SKM-1 (cell line): ENCODE results near the gene ZC4H2.
"Not testable (repeated sequence)": the region's sequence is repeated elsewhere in the genome, so short reads cannot be mapped to it uniquely, and the experiment has no call there.

ENCODE experiments used
- DNase-seq: peaks from one replicate; lab custom pipeline; 2025; ENCODE audit not compliant: unreplicated experiment; lab: John Stamatoyannopoulos, UW

The ZC4H2 gene, protein sequence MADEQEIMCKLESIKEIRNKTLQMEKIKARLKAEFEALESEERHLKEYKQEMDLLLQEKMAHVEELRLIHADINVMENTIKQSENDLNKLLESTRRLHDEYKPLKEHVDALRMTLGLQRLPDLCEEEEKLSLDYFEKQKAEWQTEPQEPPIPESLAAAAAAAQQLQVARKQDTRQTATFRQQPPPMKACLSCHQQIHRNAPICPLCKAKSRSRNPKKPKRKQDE

DNA sequence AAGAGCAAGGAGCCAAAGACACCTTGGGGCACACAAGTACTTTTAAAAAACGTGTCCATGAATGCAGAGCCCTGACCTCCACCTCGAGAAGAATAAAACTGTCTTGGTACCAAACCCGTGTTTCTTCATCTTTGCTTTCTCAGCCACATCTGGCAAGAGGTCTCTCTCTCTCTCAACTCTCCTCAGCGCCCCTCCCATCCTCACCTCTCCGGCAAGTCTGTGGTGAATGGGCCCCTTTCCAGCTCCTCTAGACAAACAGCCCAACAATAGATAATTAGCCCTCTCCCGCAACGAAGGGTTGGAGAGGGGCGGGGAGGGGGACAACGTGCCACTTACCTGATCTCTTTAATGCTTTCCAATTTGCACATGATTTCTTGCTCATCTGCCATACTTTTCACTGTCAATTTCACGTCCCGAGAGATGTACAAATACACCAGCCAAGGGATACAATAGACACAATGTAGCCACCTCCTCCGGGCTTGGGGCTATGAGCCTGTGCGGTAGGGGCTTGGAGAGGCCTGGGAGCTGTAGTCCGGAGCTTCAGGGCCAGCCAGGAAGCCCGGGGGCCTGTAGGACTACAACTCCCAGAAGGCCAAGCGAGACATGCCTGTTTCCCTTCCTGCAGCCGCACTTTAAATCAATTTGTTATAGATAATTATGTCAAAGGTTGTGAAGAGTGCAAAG is at the start of gene ZC4H2:
TSS of gene ZC4H2 (minus strand) at position 462 of the 684 bp plus-strand sequence. CDS start at position 389, 73 bp downstream.
- peak; percentile 50 for DNase-seq

- DNase-seq: no peak
These were observed 41.2 kb upstream of the ZC4H2 start for GRCh38 chrX:65017451-65017850.

- DNase-seq: no peak
These were observed 38.0 kb upstream of the ZC4H2 start for GRCh38 chrX:65014230-65014629.

DNA sequence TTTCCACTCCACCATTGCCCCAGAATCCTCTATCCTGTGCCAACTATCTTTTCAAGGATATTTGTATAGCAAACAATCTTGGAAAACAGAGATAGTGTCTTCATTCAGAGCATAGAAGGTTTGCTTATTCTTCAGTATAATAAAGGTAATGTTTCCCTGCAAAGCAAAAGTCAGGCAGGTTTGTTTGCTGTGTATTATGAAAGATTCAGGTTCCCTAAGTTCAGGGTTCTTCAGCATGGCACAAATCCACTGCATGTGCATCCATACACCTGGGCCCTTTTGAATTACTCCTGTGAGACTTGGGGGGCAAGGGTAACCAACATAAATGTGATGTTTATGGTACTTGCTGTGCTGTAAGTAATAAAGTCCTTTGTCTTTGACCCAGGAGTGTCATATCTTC is 33.2 kb upstream of the ZC4H2 start:
- DNase-seq: no peak

DNA sequence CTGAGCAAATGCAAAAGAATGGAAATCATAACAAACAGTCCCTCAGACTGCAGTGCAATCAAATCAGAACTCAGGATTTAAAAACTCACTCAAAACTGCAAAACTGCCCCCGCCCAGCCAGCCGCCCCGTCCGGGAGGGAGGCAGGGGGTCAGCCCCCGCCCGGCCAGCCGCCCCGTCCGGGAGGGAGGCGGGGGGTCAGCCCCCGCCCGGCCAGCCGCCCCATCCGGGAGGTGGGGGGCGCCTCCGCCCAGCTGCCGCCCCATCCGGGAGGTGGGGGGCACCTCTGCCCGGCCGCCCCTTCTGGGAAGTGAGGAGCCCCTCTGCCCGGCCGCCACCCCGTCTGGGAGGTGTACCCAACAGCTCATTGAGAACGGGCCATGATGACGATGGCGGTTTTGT is 26.0 kb upstream of the ZC4H2 start:
- not testable (repeated sequence) for DNase-seq

GRCh38 chrX:64996805-64997204 is 20.6 kb upstream of the ZC4H2 start:
- DNase-seq: no peak

DNA sequence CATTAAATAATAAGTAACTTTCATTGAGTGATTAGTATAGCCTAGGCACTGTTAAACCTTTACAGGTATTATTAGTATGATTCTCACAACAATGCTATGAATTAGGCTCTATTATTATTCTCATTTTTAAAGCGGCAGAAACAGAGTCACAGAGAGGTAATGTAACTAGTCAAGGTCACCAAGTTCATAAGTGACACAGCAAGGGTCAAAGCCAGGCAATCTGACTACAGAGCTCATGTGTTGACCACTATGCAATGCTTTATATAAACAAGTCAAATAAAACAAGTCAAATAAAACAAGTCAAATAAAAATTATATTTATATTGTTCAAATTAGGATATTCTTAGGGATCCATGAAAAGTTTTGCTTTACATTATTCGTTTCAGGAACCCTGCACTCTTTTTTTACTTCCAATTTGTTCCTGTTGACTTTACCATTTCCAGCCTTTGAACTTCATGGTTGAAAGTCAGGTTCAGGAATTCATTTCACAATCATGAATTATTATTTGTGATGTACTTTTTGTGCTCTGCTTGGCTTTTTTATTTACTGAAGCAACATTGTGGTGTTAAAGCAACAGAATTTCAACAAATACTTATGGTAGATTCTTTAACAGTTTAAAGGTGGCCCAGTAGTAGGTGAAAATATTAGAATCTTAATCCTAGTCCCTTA is 18.0 kb upstream of the ZC4H2 start:
- no peak for DNase-seq

GRCh38 chrX:64977830-64978229 is 1.6 kb upstream of the ZC4H2 start:
- no peak for DNase-seq

DNA sequence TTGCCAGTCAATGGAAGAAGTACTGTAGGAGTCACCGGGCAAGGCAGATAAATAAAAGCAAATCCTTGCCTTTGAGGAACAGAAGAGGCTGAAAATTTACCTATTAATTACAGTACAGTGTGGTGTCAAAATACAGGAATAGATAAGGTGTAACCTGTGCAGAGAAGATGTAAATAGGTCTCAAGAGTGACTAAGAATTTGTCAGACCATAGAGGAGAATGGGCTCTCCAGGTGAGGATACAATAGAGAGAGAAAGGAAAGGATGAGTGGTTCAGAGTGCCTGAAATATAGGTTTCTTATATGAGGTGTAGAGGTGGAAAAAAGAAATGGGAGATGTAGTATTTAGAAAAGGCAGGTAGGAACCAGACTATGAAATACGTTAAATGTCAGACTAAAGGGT is 801 bp upstream of the ZC4H2 start:
- no peak for DNase-seq

DNA sequence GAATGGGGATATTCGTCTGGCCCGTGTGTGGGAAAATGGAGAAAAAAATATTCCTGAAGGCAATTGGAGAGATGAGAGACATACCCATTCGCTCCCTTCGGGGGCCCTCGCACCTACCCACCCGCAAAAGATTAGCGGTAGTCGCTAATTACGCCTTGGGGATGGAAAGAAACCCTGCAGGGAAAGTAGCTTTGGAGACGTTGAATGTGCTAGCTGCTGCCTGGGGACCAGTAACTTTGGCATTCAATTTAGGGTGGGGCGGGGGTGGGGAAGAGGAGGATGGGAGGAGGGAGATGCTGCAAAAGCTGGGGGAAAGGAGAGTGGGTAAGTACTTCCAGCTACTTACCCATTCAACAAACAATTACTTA is 407 bp upstream of the ZC4H2 start:
- DNase-seq: no peak

GRCh38 chrX:64975491-64975890 is 759 bp downstream of the ZC4H2 start:
- DNase-seq: no peak

DNA sequence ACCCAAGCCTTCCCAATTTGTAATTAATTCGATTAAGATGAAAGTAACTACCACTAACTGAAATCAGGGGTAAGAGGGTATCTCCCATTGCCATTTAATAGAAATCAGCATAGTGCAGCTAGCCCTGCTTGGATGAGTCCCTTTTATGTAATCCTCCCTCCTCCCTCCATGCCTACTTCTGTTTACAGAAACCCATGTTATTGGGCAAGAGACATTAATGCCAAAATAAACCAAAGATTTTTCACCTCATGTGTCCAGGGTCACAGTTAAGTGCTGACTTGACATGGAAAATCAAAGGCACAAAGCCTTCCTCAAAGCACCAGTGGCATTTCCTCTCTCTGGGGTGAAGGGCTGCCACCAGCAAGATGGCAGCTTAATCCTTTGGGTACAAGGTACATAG is 50.8 kb downstream of the ZC4H2 start:
- no peak for DNase-seq

DNA sequence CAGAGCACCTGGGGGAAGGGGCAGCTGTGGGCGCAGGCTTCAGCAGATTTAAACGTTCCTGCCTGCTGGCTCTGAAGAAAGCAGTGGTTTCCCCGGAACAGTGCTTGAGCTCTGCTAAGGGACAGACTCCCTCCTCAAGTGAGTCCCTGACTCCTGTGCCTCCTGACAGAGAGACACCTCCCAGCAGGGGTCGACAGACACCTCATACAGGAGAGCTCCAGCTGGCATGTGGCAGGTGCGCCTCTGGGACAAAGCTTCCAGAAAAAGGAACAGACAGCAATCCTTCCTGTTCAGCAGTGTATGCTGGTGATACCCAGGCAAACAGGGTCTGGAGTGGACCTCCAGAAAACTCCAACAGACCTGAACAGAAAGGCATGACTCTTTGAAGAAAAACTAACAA is 68.1 kb downstream of the ZC4H2 start:
- DNase-seq: no peak

- DNase-seq: peak; percentile 13
These were observed 81.7 kb downstream of the ZC4H2 start for GRCh38 chrX:64894454-64895038.

DNA sequence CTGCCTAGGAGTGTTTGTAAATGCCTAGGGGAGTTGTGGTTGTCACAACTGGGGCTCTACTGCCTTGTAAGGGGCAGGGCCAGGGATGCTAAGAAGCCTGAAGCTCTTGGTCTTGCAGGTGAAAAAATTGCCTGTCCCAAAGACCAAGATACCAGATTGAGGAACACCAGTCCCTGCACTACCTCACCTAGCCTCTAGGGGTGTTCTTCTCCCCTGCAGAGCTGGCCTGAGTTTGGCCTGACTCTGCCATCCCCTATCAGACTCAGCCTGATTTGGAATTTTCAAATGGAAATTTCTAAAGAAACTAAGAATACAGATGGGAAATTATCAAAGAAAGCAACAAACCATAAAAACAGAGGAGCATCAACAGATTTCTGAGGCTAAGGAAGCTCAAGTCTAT is 90.4 kb downstream of the ZC4H2 start:
- no peak for DNase-seq

DNA sequence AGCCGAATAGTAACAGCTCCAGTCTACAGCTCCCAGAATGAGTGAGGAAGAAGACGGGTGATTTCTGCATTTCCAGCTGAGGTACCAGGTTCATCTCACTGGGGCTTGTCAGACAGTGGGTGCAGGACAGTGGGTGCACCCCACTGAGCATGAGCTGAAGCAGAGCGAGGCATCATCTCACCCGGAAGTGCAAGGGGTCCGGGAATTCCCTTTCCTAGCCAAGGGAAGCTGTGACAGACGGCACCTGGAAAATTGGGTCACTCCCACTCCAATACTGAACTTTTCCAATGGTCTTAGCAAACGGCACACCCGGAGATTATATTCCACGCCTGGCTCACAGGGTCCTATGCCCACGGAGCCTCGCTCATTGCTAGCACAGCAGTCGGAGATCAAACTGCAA is 97.5 kb downstream of the ZC4H2 start:
- DNase-seq: not testable (repeated sequence)

DNA sequence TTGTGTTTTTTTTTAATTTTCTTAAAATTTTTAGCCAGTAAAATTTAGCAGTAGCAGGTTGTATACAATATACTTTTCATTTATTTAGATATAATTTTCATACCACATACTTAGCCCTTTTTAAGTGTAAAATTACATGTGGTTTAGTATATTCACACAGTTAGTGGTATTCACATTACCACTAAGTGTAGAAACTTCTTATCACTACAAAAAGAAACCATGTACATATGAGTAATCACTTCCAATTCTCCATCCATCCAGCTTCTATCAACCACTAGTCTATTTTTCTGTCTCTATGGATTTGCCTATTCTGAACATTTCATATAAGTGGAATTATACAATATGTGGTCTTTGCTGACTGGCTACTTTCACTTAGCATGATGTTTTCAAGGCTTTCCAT is 109.0 kb downstream of the ZC4H2 start:
- no peak for DNase-seq
